B cell (primary cell): ENCODE data around the gene SPRY2. TPM values are rescaled to one million over a fixed set of nuclear protein-coding genes. Genes with fewer than 3 reads are reported as not detected.

Experiments
- ATAC-seq: fragments of 200-7000 bp; cut with Tn5 transposase; one replicate; pipeline ENCODE4 v1.10.0; 2021; ENCODE audit warnings: low read depth, mild to moderate bottlenecking, moderate number of reproducible peaks, moderate library complexity
- CTCF ChIA-PET: fragments of 350-600 bp; sonication (Branson Sonifier 250); formaldehyde crosslinking; loops from one replicate; lab custom pipeline; 2021; ENCODE audit warnings: antibody characterized with exemption, inconsistent platforms; lab: Charles Lee
- POLR2A ChIA-PET: fragments of 350-600 bp; sonication (Branson Sonifier 250); formaldehyde crosslinking; loops from one replicate; lab custom pipeline; 2021; ENCODE audit warnings: antibody characterized with exemption; lab: Charles Lee
- DNase-seq: peaks from one replicate; pipeline ENCODE4 v3.0.0; 2013
- H2AFZ ChIP-seq: 2 replicates; pipeline ENCODE4 v1.6.1; 2012; ENCODE audit warnings: mild to moderate bottlenecking, low read depth, low read length; ENCODE audit not compliant: insufficient read depth, poor library complexity, severe bottlenecking
- H3K27ac ChIP-seq, 2 donors: 1 replicate in 1 of 2; 2 replicates in 1 of 2; pipeline ENCODE4 v1.5.1; 2012 to 2013; ENCODE audit warnings: low read length in 2 of 2, mild to moderate bottlenecking in 2 of 2, moderate library complexity in 1 of 2
- H3K27me3 ChIP-seq, 4 experiments: fragments of 200-600 bp in 1 of 4; sonication (generic) in 1 of 4; replicated peaks in 1 of 4; 1 replicate in 2 of 4; 2 replicates in 2 of 4; pipeline versions ENCODE4 v1.6.1 to v1.7.0; 2013 to 2016; ENCODE audit warnings: low read length in 3 of 4, mild to moderate bottlenecking in 2 of 4, mixed read lengths in 1 of 4, moderate library complexity in 1 of 4; ENCODE audit not compliant: insufficient read depth in 4 of 4, control insufficient read depth in 3 of 4; ENCODE audit errors: control extremely low read depth in 1 of 4
- H3K36me3 ChIP-seq, 2 experiments: replicated peaks in 1 of 2; 1 replicate in 1 of 2; 2 replicates in 1 of 2; pipeline versions ENCODE4 v1.6.1 to v1.7.1; 2013; ENCODE audit warnings: low read length in 1 of 2; ENCODE audit not compliant: insufficient read depth in 2 of 2, control insufficient read depth in 1 of 2; ENCODE audit errors: control extremely low read depth in 1 of 2, extremely low read depth in 1 of 2
- H3K4me1 ChIP-seq, 2 donors: fragments of 200-600 bp in 1 of 2; sonication (generic) in 1 of 2; 1 replicate in 1 of 2; 2 replicates in 1 of 2; pipeline versions ENCODE4 v1.5.1 to v1.6.1; 2013 to 2017; ENCODE audit warnings: low read length in 2 of 2; ENCODE audit not compliant: control insufficient read depth in 2 of 2, insufficient read depth in 2 of 2
- H3K4me2 ChIP-seq: replicated peaks from 2 replicates; pipeline ENCODE3; 2012; ENCODE audit warnings: mild to moderate bottlenecking, low read depth, low read length; ENCODE audit not compliant: poor library complexity, severe bottlenecking
- H3K4me3 ChIP-seq, 5 experiments: fragments of 200-600 bp in 1 of 5; sonication (generic) in 1 of 5; 1 replicate in 3 of 5; 2 replicates in 2 of 5; pipeline versions ENCODE4 v1.5.1 to v1.7.0; 2011 to 2016; ENCODE audit warnings: low read length in 4 of 5, mild to moderate bottlenecking in 4 of 5, low read depth in 2 of 5, control low read depth in 1 of 5, moderate library complexity in 1 of 5; ENCODE audit not compliant: insufficient read depth in 1 of 5; ENCODE audit errors: control extremely low read depth in 1 of 5, extremely low read depth in 1 of 5
- H3K79me2 ChIP-seq: fragments of 200-600 bp; sonication (generic); one replicate; pipeline ENCODE4 v1.6.0; 2016; ENCODE audit warnings: low read length; ENCODE audit not compliant: control insufficient read depth, insufficient read depth
- H3K9ac ChIP-seq: fragments of 200-600 bp; sonication (generic); 2 replicates; pipeline ENCODE4 v1.6.1; 2017; ENCODE audit warnings: mild to moderate bottlenecking, low read length, moderate library complexity
- H3K9me3 ChIP-seq, 3 donors: one replicate each; pipeline versions ENCODE4 v1.6.1 to v1.7.1; 2013; ENCODE audit warnings: low read length in 2 of 3; ENCODE audit not compliant: control insufficient read depth in 2 of 3, insufficient read depth in 1 of 3; ENCODE audit errors: control extremely low read depth in 1 of 3
- H4K20me1 ChIP-seq: 2 replicates; pipeline ENCODE4 v1.6.0; 2012; ENCODE audit warnings: mild to moderate bottlenecking, low read length; ENCODE audit not compliant: insufficient read depth, control insufficient read depth, poor library complexity, severe bottlenecking
- H3K27ac Mint-ChIP-seq: one replicate; pipeline ENCODE4 v1.8.0; 2021; ENCODE audit warnings: mixed read lengths
- H3K27me3 Mint-ChIP-seq: one replicate; pipeline ENCODE4 v1.8.0; 2021; ENCODE audit warnings: mixed read lengths
- H3K4me1 Mint-ChIP-seq: one replicate; pipeline ENCODE4 v1.8.0; 2021; ENCODE audit warnings: mixed read lengths
- H3K4me3 Mint-ChIP-seq: one replicate; pipeline ENCODE4 v1.8.0; 2021; ENCODE audit warnings: mixed read lengths
- H3K9me3 Mint-ChIP-seq: one replicate; pipeline ENCODE4 v1.8.0; 2022; ENCODE audit warnings: mixed read lengths; ENCODE audit not compliant: insufficient read depth
- EZH2 ChIP-seq: IDR thresholded peaks from 2 replicates; pipeline ENCODE4 v1.6.1; 2012; ENCODE audit warnings: borderline replicate concordance, low read depth, mild to moderate bottlenecking, moderate library complexity, low read length; ENCODE audit not compliant: insufficient read depth, poor library complexity, severe bottlenecking
- WGBS: methylation state at CpG from one replicate; pipeline ENCODE4 v1.1.5; 2013; ENCODE audit warnings: missing lambda C conversion rate; ENCODE audit not compliant: insufficient coverage; 5-methylcytosine and 5-hydroxymethylcytosine counted together
- intact Hi-C: fragments of 100-400 bp; cut with micrococcal nuclease; formaldehyde crosslinking; loops from one replicate; pipeline ENCODE4 v1.10.0; 2022
- polyA plus RNA-seq: library from polyadenylated mRNA; depleted of rRNA; stranded (reverse); fragments of >200 nt; gene quantifications from 2 replicates; pipeline ENCODE4 v1.2.3, GENCODE V29; 2012
- small RNA-seq: library from RNA; depleted of rRNA; stranded (forward); fragments of <200 nt; gene quantifications from one replicate; pipeline ENCODE3, GENCODE V24; 2012; ENCODE audit warnings: low replicate concordance, low read depth; ENCODE audit not compliant: insufficient read length
- total RNA-seq, 2 donors: library from RNA; stranded (reverse); fragments of 120-200 nt in 1 of 2; gene quantifications; 1 replicate in 1 of 2; 2 replicates in 1 of 2; pipeline versions ENCODE4 v1.2.3 to v1.2.4, GENCODE V29; 2013 to 2022
- TF ChIP-seq, protein P1 (sequence below): fragments of 200-600 bp; IDR thresholded peaks from one replicate; pipeline ENCODE4 v1.8.0; 2022; ENCODE audit warnings: antibody characterized with exemption, mild to moderate bottlenecking

The SPRY2 gene
- total and polyA plus RNA-seq, 2 donors (not counting 1 experiment from before 2014, with no cell fraction given) = 0.86 to 0.96 TPM

GRCh38 chr13:80290591-80290990 lies 50.3 kb downstream of the SPRY2 start:
- H3K36me3 ChIP-seq = no peaks in the 10 kb centered on the region
- no peaks in the 10 kb centered on the region for H3K27me3 ChIP-seq
- no peak for ATAC-seq
- TF ChIP-seq EZH2 = no peak
- TF ChIP-seq, protein P1, sequence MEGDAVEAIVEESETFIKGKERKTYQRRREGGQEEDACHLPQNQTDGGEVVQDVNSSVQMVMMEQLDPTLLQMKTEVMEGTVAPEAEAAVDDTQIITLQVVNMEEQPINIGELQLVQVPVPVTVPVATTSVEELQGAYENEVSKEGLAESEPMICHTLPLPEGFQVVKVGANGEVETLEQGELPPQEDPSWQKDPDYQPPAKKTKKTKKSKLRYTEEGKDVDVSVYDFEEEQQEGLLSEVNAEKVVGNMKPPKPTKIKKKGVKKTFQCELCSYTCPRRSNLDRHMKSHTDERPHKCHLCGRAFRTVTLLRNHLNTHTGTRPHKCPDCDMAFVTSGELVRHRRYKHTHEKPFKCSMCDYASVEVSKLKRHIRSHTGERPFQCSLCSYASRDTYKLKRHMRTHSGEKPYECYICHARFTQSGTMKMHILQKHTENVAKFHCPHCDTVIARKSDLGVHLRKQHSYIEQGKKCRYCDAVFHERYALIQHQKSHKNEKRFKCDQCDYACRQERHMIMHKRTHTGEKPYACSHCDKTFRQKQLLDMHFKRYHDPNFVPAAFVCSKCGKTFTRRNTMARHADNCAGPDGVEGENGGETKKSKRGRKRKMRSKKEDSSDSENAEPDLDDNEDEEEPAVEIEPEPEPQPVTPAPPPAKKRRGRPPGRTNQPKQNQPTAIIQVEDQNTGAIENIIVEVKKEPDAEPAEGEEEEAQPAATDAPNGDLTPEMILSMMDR = no peak
- no peak overlapping the region for H3K27ac ChIP-seq
- Mint-ChIP-seq H3K9me3 (peaks cover 2% of the 10 kb centered on the region), H3K27me3 (no peaks in the 10 kb centered on the region), H3K4me1 (no peaks in the 10 kb centered on the region), H3K4me3 (no peak overlapping the region), H3K27ac (no peak overlapping the region)
- CTCF ChIA-PET = no interaction called here
- DNase-seq = no peak
- no peaks in the 10 kb centered on the region for H3K79me2 ChIP-seq
- H3K4me3 ChIP-seq = no peak overlapping the region
- intact Hi-C loops = no loop called here
- no peak overlapping the region for H3K9ac ChIP-seq
- no peaks in the 10 kb centered on the region for H3K4me1 ChIP-seq
- WGBS = no CpG with 5 or more reads among the region's 1 CpG
- no peak overlapping the region for H2AFZ ChIP-seq
- H4K20me1 ChIP-seq = no peaks in the 10 kb centered on the region
- H3K9me3 ChIP-seq = peaks cover 0 to 7% (median 0%) of the 10 kb centered on the region in 3 donors
- POLR2A ChIA-PET = no interaction called here
- no peak overlapping the region for H3K4me2 ChIP-seq

Small RNA genes within 50 kb of the gene (small RNA-seq; reads per million reads assigned to genes)
- gene RNU6-61P = 0.76 reads per million
